NCI-H187 treated with DMSO at 0.1 percent for 48 hours (cell line): ENCODE results near the gene PTGER3.

Source experiments
- DNase-seq: peaks from one replicate; lab custom pipeline; 2025; lab: John Stamatoyannopoulos, UW

PTGER3 gene

GRCh38 chr1:71047635-71048607 lies at the start of gene PTGER3:
TSS of gene PTGER3 (minus strand) at chr1:71047816. CDS start at chr1:71047577, 239 bp downstream.
- no peak for DNase-seq

GRCh38 chr1:71094913-71095312 lies 47.3 kb upstream of the PTGER3 start:
- no peak for DNase-seq

- no peak for DNase-seq
Observed at GRCh38 chr1:71093938-71094337, 46.3 kb upstream of the PTGER3 start.

- no peak for DNase-seq
Observed at GRCh38 chr1:71089536-71090270, 42.1 kb upstream of the PTGER3 start.

- DNase-seq = no peak
Observed at GRCh38 chr1:71088645-71089287, 41.1 kb upstream of the PTGER3 start.

- DNase-seq = no peak
Observed at GRCh38 chr1:71087713-71088112, 40.1 kb upstream of the PTGER3 start.

GRCh38 chr1:71087060-71087459 lies 39.4 kb upstream of the PTGER3 start:
- DNase-seq = no peak

- no peak for DNase-seq
Observed at GRCh38 chr1:71086331-71086730, 38.7 kb upstream of the PTGER3 start.

- DNase-seq = no peak
Observed at GRCh38 chr1:71083271-71083670, 35.7 kb upstream of the PTGER3 start.

GRCh38 chr1:71081697-71082080 lies 34.1 kb upstream of the PTGER3 start:
- DNase-seq = no peak

GRCh38 chr1:71080739-71081696 lies 33.4 kb upstream of the PTGER3 start, which contains the start of gene ZRANB2:
TSS of gene ZRANB2 (minus strand) at chr1:71081035. CDS start at chr1:71080995, 40 bp downstream.
- DNase-seq = peak; percentile 88

GRCh38 chr1:71080230-71080738 lies 32.7 kb upstream of the PTGER3 start:
- DNase-seq = no peak

GRCh38 chr1:71074681-71075080 lies 27.1 kb upstream of the PTGER3 start:
- no peak for DNase-seq

GRCh38 chr1:71072273-71072672 lies 24.7 kb upstream of the PTGER3 start:
- no peak for DNase-seq

- DNase-seq = no peak
Observed at GRCh38 chr1:71071720-71072119, 24.1 kb upstream of the PTGER3 start.

- no peak for DNase-seq
Observed at GRCh38 chr1:71068325-71069240, 21.0 kb upstream of the PTGER3 start.

- no peak for DNase-seq
Observed at GRCh38 chr1:71054791-71055190, 7.2 kb upstream of the PTGER3 start.

- no peak for DNase-seq
Observed at GRCh38 chr1:71054281-71054731, 6.7 kb upstream of the PTGER3 start.

- DNase-seq = no peak
Observed at GRCh38 chr1:71053758-71054157, 6.1 kb upstream of the PTGER3 start.

- DNase-seq = no peak
Observed at GRCh38 chr1:71053146-71053545, 5.5 kb upstream of the PTGER3 start.
